ENCODE data around the gene COQ10A. TPM values are rescaled to one million over a fixed set of nuclear protein-coding genes. Genes with fewer than 3 reads are reported as not detected.

COQ10A gene
- total and polyA plus RNA-seq, 2 of the 8 experiments (the other 6 are each of a cell fraction or from before 2014, with no cell fraction given), result 21.8 to 42.9 TPM

- TF ChIP-seq PHF8 (conservative IDR thresholded peaks at IDR 0.05; ENCODE audit: low read depth, low read length), result peak; percentile 54; the same call in 1 of the 2 replicates
- TF ChIP-seq E2F6 (IDR thresholded peaks at IDR 0.05), result peak; percentile 93
- no peak for TF ChIP-seq RXRA (IDR thresholded peaks at IDR 0.05; ENCODE audit: insufficient read depth, low read depth, low read length)
- TF ChIP-seq CREB1 (IDR thresholded peaks at IDR 0.05), result peak; percentile 60
- TF ChIP-seq RBBP5 (IDR thresholded peaks at IDR 0.05; ENCODE audit: borderline replicate concordance, low read depth, low read length), result no peak; the same call in 1 of the 2 replicates
- no peak for TF ChIP-seq POLR2A (IDR thresholded peaks at IDR 0.05; ENCODE audit: control extremely low read depth in 1 of 2, low read depth in 2 of 2, low read length in 2 of 2)
- TF ChIP-seq SP1 (IDR thresholded peaks at IDR 0.05; ENCODE audit: low read depth, low read length), result peak; percentile 86
- no peak for TF ChIP-seq ATF3 (IDR thresholded peaks at IDR 0.05; ENCODE audit: insufficient read depth, low read depth, low read length)
- no peak for TF ChIP-seq BRCA1 (IDR thresholded peaks at IDR 0.05; ENCODE audit: low read depth, low read length)
- no peak for TF ChIP-seq CBX5 (IDR thresholded peaks at IDR 0.05; ENCODE audit: low read depth, low read length)
- TF ChIP-seq SAP30 (IDR thresholded peaks at IDR 0.05; ENCODE audit: insufficient read depth, insufficient replicate concordance, low read length), result no peak
- TF ChIP-seq JUND (IDR thresholded peaks at IDR 0.05; ENCODE audit: low read length), result peak; percentile 52; the same call in 1 of the 2 replicates
- no peak for TF ChIP-seq EGR1 (IDR thresholded peaks at IDR 0.05; ENCODE audit: borderline replicate concordance, low read depth, low read length)
- TF ChIP-seq YY1 (IDR thresholded peaks at IDR 0.05; ENCODE audit: low read depth, low read length), result peak; percentile 19; the same call in 1 of the 2 replicates
- TF ChIP-seq RNF2 (IDR thresholded peaks at IDR 0.05; ENCODE audit: borderline replicate concordance, low read depth, low read length, missing control alignments, poor library complexity, severe bottlenecking), result no peak
- TF ChIP-seq TCF12 (IDR thresholded peaks at IDR 0.05; ENCODE audit: low read depth, low read length), result no peak
- peak; percentile 86; the same call in 1 of the 2 replicates for TF ChIP-seq GABPA (IDR thresholded peaks at IDR 0.05; ENCODE audit: borderline replicate concordance, insufficient read depth, low read length)
- no peak for TF ChIP-seq MAFK (IDR thresholded peaks at IDR 0.05; ENCODE audit: low read depth, low read length)
- TF ChIP-seq SIX5 (IDR thresholded peaks at IDR 0.05; ENCODE audit: low read depth, low read length), result no peak
- TF ChIP-seq CTCF (IDR thresholded peaks at IDR 0.05; ENCODE audit: control extremely low read depth in 1 of 3, insufficient read depth in 1 of 3, low read depth in 1 of 3, low read length in 3 of 3), result peak; percentile 70 to 79 (median 78)
- TF ChIP-seq CTBP2 (IDR thresholded peaks at IDR 0.05; ENCODE audit: borderline replicate concordance, insufficient read depth, insufficient read length, low read length), result peak; percentile 49
Observed at GRCh38 chr12:56224102-56224701, 42.5 kb upstream of the COQ10A start, which contains the start of gene NABP2 (continued).
